Astrocyte of the spinal cord (primary cell): ENCODE results near the gene TGM6.

Source experiments
- DNase-seq: peaks from one replicate; pipeline ENCODE4 v3.0.0; 2011; ENCODE audit warnings: low read depth, low spot score
- H3K4me3 ChIP-seq: 2 replicates; pipeline ENCODE4 v1.5.1; 2011; ENCODE audit warnings: low read depth, mild to moderate bottlenecking, low read length, moderate library complexity
- in situ Hi-C: cut with HindIII; loops from 2 replicates; pipeline ENCODE4 v1.10.0; 2017; ENCODE audit warnings: low sequenced_read_pairs
- TF ChIP-seq, protein P1 (sequence below): IDR thresholded peaks from 2 replicates; pipeline ENCODE4 v1.5.1; 2012; ENCODE audit warnings: low read depth, mild to moderate bottlenecking, low read length, inconsistent platforms

Gene TGM6

DNA sequence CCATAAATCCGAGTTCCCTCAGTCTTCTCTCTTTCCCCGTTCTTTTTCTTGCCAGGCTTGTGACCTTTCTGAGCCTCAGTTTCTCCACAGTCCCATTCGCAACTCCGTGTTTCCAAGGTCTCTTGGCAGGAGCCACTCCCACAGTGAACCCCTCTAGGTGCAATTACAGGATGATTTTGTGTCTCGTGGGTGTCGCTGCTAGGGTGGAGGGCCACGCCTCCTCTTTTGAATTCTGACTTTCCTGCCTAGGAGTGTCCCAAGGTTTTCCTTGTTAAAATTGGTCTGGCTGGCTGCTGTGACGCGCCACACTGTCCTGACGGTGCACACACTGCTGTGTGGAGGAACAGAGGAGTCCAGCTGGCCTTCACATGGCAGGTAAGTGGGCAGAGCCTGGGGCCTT, at the start of gene TGM6:
Gene TGM6, plus strand, starts transcription at position 301 of the 400 bp plus-strand sequence. Its CDS starts 68 bp downstream, at position 369.
- H3K4me3 ChIP-seq: no peak within 1 kb of the TSS
- in situ Hi-C loops: no loop called here
- DNase-seq: no peak
- TF ChIP-seq, protein P1, sequence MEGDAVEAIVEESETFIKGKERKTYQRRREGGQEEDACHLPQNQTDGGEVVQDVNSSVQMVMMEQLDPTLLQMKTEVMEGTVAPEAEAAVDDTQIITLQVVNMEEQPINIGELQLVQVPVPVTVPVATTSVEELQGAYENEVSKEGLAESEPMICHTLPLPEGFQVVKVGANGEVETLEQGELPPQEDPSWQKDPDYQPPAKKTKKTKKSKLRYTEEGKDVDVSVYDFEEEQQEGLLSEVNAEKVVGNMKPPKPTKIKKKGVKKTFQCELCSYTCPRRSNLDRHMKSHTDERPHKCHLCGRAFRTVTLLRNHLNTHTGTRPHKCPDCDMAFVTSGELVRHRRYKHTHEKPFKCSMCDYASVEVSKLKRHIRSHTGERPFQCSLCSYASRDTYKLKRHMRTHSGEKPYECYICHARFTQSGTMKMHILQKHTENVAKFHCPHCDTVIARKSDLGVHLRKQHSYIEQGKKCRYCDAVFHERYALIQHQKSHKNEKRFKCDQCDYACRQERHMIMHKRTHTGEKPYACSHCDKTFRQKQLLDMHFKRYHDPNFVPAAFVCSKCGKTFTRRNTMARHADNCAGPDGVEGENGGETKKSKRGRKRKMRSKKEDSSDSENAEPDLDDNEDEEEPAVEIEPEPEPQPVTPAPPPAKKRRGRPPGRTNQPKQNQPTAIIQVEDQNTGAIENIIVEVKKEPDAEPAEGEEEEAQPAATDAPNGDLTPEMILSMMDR: no peak

DNA sequence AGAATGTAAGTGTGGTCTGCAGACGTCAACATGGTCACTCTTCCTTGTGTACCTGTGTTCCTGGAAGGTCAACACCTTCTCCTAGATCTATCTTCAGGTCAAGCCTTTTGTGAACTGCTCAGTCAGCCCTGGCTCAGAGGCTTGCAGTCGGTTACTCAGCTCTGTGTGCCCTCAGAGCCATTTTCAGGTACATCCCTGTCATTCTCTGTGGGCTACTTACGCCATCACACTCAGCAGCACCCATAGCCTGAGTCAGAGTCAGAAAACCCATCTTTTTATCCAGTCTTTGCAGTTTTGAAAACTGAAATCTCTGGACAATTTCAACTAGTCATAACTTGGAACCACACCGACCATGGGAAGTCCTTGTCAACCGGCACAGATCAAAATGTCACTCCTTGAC, 49.6 kb upstream of the TGM6 start:
- H3K4me3 ChIP-seq: no peak overlapping the region
- TF ChIP-seq, protein P1: no peak

DNA sequence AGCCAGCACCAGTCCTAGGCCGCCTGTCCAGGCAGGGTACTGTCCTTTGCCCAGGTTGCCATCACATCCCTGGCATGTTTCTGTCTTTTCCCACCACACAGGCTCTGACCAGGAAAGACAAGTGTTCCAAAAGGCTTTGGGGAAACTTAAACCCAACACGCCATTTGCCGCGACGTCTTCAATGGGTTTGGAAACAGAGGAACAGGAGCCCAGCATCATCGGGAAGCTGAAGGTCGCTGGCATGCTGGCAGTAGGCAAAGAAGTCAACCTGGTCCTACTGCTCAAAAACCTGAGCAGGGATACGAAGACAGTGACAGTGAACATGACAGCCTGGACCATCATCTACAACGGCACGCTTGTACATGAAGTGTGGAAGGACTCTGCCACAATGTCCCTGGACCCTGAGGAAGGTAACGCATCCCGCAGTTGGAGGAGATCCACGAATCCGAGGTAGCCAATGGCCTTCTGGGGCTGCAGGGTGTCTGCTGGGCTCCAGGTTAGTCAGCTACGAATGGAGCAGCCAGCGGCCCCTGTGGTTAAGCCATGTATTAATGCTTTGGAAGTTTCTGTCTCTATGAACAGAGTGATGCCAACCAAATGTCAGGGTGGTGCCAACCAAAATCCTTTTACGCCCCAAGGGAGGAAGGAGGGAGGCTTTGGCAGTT, 48.7 kb upstream of the TGM6 start:
- TF ChIP-seq, protein P1: no peak
- no peak overlapping the region for H3K4me3 ChIP-seq
- in situ Hi-C loops: no loop called here
- DNase-seq: no peak

More for the DNA sequence above, 49.6 kb upstream of the TGM6 start:
- in situ Hi-C loops: no loop called here
- DNase-seq: no peak

DNA sequence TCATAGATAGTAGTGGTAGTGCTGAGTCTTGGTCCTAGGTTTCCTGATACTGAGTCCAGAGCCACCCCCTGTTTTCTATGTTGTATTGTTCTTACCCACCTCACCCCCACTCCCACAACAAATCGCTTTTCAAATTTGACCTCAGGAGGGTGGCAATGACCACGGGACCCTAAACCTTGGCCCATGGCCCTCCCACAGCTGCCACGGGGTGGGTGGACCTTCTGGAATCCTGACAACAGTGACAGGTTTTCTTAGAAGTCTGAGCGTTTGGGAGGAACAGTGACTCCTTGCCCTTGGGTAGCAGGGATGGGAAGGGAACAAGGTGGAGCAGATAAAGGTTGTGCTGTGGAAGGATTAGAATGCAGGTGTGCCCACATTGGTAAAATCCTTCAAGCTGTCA, 48.0 kb upstream of the TGM6 start:
- in situ Hi-C loops: no loop called here
- TF ChIP-seq, protein P1: no peak
- DNase-seq: no peak
- H3K4me3 ChIP-seq: no peak overlapping the region

DNA sequence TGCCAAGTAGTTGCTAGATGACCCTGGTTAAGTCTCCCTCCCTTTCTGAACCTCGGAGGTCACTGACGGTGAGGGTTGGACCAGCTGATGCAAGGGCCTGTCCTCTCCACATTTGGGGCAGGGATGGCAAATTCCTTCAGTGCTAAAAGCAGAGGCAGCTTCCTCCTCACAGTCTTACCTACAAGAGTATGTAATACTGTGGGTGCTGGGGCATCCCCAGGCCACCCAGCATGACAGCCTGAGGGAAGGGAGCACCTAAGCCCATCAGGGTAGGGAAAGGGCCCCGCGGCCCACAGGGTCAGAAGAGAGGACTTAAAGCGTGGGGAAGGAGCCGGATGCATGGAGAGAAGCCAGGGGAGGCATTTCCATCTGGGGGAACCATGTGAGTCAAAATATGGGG, 46.9 kb upstream of the TGM6 start:
- no peak for DNase-seq
- in situ Hi-C loops: no loop called here
- H3K4me3 ChIP-seq: no peak overlapping the region
- TF ChIP-seq, protein P1: no peak

DNA sequence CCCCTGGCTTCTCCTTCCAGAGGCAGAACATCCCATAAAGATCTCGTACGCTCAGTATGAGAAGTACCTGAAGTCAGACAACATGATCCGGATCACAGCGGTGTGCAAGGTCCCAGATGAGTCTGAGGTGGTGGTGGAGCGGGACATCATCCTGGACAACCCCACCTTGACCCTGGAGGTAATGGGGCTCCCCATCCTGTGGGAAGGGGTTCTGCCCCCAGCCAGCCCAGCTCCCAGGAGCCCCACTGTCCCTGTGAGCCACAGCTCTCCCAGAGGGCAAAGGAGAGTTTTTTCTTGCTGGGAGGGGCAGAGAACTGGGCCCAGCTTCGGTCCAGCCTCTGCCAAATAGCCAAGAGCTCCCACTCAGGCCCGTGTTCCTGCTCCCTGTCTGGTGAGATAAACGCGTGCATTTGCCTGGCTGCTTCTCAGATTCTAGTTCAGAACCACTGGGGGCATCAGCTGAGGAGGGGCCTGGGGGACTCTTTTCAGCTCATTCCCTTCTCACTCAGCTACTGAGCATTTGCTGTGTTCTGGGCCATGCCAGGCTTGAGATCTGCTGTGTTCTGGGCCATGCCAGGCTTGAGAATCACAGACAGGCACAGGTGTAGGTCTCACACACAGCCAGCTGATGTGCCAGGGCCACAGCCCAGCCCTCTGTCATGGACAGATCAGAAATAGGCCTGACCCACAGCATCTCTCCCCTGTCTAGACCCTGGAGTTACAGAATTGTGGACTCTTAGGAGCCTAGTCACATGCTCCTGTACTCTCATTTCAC, 45.4 kb upstream of the TGM6 start:
- TF ChIP-seq, protein P1: no peak
- H3K4me3 ChIP-seq: no peak overlapping the region
- no peak for DNase-seq
- in situ Hi-C loops: no loop called here
